ENCODE results near the gene INTS11.
"Not testable (repeated sequence)": the region's sequence is repeated elsewhere in the genome, so short reads cannot be mapped to it uniquely, and the experiment has no call there.

Gene INTS11

GRCh38 chr1:1324524-1325287 lies at the start of gene INTS11, which contains the start of gene CPTP:
TSS of gene INTS11 (minus strand) at chr1:1324660. CDS start at chr1:1324608, 52 bp downstream.
TSS of gene CPTP (plus strand) at chr1:1324802. CDS start at chr1:1326911, 2,109 bp downstream.
- DNase-seq = peak; percentile 95 to 96

GRCh38 chr1:1373815-1374588 lies 49.5 kb upstream of the INTS11 start:
- DNase-seq = no peak

- no peak for DNase-seq
These were observed 48.8 kb upstream of the INTS11 start for GRCh38 chr1:1373051-1373814.

DNA sequence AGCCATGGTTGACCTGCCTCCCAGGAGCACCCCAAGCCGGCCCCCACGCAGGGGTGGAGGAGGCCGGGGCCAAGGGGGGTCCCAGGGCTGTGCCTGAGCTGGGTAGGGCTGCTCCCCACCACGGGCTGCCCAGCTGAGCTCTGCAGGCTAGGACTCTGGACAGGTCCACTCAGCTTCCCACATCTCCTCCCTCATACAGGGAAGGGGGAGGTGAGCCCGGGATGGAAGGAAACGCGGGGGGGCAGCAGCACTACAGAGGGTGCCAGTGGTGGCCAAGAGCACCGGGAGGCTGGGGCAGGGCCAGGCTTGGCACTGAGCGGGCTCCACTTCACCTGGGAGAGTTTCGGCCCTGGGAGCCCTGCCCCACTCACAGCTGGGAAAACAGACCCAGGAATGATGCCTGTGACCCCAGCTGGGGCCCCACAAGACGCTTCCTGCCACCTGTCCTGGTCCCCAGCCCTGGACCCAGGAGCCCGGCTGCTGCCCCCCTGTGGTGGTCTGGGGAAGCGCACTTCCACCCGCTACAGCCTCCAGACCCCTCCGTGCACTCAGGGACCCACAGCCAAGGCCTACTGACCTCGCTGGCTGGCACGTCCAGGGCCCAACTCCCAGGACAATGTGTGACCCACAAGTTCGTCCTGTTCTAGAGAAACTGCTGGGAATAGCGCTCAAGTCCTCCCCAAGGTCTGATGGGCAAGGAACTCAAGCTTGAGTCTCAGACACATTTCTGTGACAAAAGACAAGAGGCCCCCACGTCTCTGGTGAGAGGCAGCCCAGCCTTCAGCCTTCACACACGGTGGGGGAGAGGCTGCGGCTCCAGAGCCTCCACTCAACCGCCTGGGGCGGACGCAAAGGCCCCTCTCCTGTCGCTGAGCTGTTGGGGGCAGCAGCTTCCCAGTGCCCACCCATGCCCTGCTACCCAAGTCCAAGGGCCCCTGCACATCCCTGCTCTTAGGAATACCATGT lies 47.6 kb upstream of the INTS11 start:
- DNase-seq = peak; percentile 70 to 77

DNA sequence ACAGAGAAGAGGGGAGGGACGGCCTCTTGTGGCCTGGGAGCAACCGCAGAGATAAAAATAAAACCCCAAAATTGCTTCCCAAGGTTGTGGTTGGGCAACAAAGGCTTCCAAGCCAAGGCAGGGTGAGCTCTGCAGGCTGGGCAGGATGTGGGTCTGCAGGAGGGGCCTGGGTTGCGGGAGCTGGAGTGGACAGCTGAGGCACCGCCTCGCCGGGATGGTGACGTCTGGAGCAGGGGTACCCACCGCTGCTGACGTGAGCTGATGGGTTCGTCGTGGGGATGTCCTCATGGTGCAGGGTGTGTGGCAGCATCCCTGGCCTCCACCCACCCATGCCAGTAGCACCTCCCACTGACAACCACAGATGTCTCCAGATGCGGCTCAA lies 46.9 kb upstream of the INTS11 start:
- peak; percentile 86 for DNase-seq

- DNase-seq = no peak
These were observed 46.4 kb upstream of the INTS11 start for GRCh38 chr1:1370771-1371300.

GRCh38 chr1:1370094-1370493 lies 45.6 kb upstream of the INTS11 start:
- DNase-seq = not testable (repeated sequence)

GRCh38 chr1:1367315-1367714 lies 42.9 kb upstream of the INTS11 start:
- no peak for DNase-seq

DNA sequence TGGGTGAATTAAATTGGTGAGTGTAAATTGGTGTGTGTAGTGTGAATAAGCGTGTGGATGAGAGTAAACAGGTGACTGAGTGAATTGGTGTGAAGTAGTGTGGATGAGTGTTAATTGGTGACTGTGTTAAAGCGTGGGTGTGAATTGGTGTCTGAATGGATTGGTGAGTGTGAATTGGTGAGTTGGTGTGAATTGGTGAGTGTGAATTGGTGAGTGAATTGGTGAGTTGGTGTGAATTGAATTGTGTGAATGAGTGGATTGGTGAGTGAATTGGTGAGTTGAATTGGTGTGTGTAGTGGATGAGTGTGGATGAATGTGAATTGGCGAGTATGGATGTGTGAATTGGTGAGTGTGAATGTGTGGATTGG lies 42.2 kb upstream of the INTS11 start:
- DNase-seq = no peak

DNA sequence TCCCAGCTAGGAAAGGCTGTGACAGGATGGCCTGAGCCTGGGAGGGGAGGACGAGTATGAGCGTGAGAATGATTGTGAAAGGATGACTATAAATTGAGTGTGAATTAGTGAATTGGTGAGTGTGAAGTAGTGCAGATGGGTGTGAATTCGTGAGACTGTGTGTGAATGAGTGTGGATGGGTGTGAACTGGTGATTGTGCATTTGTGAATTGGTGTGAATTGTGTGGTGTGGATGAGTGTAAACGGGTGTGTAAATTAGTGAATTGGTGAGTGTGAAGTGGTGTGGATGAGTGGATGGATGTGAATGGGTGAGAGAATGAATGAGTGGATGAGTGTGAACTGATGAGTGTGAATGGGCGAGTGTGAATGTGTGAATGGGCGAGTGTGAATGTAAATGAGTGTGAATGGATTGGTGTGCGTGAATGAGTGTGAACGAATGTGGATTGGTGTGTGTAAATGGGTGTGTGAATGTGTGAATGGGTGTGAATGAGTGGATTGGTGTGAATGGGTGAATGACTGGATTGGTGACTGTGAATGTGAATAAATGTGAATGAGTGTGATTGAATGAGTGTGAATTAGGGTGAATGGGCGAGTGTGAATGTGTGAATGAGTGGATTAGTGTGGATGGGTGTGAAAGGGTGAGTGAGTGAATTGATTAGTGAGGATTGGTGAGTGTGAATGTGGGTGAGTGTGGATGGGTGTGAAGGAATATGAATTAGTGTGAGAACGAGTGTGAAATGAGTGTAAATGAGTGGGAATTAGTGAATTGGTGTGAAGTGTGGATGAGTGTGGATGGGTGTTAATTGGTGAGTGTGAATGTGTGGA lies 41.6 kb upstream of the INTS11 start:
- no peak for DNase-seq

- DNase-seq = no peak
These were observed 39.8 kb upstream of the INTS11 start for GRCh38 chr1:1364266-1364665.

DNA sequence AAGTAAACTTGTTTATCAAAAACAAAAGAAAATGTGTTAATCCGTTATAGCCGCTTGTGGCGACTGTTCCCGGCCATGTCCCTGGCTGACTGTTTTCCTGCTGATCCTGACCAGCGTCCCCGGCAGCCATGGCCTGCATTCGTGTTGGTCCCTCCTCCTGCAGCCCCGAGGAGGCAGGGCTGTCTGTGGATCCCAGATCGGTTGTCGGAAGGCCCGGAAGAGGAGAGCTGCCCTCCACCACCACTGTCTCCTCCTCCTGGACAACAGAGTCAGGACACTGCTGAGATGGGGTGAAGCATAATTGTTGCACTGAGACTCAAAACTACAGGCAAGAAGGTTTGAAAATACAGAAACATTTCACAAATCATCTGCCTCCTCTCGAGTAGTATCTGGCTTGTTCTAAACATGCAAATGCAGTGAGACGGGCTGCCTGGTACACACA lies 37.5 kb upstream of the INTS11 start:
- DNase-seq = no peak

DNA sequence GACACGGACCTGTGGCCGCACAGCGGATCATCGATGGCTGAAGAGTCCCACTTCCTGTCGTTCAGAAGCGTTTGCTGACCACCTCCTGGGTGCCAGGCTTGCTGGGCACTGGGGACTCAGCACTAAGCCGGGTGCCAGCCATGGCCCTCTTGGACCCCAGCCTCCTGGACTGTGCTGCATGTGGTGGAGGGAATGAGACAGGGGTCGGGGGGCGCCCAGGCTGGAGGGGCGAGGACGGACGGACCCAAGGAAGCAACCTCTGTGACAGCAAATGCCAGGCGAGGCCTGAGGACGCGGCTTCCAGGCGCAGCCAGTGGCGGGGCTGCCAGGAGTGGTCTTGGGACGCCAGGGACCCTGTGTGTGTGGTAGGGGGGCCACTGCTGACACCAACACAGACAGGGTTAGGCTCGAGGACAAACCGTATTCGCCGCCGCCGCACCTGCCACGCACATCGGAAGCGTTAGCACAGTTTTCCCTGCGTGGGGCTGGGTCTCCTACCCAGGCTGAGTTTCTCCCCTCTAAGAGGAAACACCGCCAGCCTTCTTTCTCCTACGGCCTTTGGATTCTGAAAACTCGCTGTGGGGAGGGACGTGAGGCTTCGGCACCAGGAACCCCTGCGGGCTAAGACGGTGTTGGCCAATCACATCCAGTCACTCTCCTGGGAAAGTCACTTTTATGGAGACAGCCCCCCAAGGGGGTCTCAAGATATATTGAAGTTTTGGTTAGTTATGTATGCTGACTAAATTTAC lies 36.9 kb upstream of the INTS11 start:
- no peak for DNase-seq

DNA sequence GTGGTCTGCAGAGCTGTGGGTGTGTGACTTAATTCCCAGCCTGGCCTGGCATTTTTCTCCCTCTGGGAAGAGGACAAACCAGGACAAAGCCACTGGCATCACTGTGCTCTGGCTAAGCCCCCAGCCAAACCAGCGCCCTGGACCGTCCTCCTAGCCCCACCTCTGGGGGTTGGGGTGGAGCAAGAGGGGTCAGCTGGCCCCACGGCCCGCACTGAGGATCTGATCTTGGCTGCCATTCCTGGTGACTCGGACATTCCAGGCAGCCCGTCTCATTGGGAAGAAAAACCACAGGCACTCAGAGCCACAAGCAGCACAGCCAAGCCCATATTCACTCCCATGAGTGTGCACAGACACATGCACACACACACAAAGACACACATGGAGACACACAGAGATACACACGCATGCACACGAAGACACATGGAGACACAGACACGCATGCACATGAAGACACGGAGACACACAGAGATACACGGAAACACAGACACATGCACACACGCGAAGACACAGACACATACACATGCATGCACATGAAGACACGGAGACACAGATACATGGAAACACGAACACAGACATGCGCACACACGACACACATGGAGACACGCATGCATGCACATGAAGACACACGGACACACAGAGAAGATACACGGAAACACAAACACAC lies 36.2 kb upstream of the INTS11 start:
- no peak for DNase-seq

GRCh38 chr1:1359664-1360468 lies 35.4 kb upstream of the INTS11 start:
- no peak for DNase-seq

- no peak for DNase-seq
These were observed 34.8 kb upstream of the INTS11 start for GRCh38 chr1:1359308-1359663.

- DNase-seq = no peak
These were observed 34.2 kb upstream of the INTS11 start, which contains the start of gene MXRA8 for GRCh38 chr1:1358433-1359271. TSS of gene MXRA8 (minus strand) at chr1:1358555. CDS start at chr1:1358504, 51 bp downstream.

All from CD4-positive, alpha-beta T cell treated with Interleukin-1 beta for 1 hour (primary cell).